Stimulated activated CD8-positive, alpha-beta memory T cell treated with anti-CD3 and anti-CD28 coated beads, Interleukin-7, amount 100 ng/mL, for 48 hours (primary cell): ENCODE measurements around the gene FBN3.
"Not testable (repeated sequence)": the region's sequence is repeated elsewhere in the genome, so short reads cannot be mapped to it uniquely, and the experiment has no call there.

Experiments used
- DNase-seq, 2 donors: peaks; one replicate each; pipeline ENCODE4 v3.0.0-alpha.2; 2020; ENCODE audit warnings: low read depth in 1 of 2; ENCODE audit errors: extremely low read depth in 1 of 2

Gene FBN3

DNA sequence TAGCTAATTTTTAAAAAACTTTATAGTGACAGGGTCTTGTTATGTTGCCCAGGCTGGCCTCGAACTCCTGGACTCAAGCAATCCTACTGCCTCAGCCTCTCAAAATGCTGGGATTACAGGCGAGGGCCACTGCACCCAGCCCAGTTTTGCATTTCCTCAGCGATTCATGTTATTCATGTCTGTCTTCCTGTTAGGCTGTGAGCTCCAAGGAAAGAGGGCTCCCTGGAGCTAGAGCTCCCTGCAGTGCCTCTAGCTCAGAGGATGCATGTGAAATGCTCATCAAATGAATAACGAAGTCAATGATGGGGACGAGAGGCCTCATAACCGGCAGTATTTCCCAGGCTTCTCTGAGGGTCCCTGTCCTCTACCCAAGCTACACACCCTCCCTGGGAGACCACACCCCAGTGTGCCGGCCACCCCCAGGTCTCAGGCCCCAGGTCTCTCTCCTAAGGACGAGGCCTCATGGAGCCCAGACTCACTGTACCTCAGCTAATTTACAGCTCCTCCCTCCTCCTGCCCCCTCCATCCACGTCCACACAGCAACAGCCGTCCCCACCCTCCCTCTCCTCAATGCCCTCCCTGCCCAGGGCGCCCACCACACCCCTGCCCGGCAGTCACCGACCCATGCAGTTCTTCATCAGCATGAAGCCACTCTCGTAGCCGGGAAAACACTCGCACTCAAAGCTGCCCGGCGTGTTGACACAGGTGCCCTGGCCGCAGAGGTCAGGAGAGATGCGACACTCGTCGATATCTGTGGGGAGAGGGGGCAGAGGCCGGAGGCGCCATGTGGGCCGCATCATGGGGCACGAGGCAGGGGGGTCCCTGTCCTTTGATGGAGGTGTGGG is 28.5 kb downstream of the FBN3 start:
- DNase-seq = no peak

DNA sequence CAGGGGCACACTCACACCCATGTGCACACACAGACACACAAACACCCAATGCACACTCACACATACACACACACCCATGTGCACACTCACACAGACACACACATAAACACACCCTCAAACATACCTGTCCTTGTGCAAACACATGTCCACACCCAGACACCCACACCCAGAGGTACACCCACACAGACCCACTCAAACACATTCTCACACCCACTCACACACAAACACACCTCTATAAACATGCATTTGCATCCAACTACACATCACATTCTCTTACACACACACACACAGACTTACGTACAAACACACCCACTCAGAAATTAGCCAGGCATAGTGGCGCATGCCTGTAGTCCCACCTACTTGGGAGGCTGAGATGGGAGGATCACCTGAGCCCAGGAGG is 31.4 kb downstream of the FBN3 start:
- DNase-seq = no peak

GRCh38 chr19:8116437-8117293 is 32.7 kb downstream of the FBN3 start:
- no peak for DNase-seq

- no peak for DNase-seq
Observed at GRCh38 chr19:8115805-8116396, 33.5 kb downstream of the FBN3 start.

- no peak for DNase-seq
Observed at GRCh38 chr19:8113017-8113416, 36.4 kb downstream of the FBN3 start.

DNA sequence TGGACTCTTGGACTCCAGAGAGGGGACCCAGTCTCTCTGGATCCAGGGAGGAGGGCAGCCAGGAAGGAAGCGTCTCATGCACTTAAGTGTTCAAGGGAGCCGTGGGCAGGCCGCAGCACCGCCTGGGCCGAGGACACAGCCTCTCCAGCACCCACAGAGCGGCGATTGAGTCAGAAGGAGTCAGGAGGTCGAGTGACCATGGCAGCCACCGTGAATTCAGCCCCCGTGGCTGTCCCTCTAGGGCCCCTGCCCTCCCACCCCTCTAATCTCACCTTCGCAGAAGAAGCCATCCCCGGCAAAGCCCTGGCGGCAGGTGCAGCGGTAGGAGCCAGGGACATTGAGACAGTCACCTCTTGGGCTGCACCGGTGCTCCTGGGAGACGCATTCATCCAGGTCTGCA is 38.0 kb downstream of the FBN3 start:
- no peak for DNase-seq

DNA sequence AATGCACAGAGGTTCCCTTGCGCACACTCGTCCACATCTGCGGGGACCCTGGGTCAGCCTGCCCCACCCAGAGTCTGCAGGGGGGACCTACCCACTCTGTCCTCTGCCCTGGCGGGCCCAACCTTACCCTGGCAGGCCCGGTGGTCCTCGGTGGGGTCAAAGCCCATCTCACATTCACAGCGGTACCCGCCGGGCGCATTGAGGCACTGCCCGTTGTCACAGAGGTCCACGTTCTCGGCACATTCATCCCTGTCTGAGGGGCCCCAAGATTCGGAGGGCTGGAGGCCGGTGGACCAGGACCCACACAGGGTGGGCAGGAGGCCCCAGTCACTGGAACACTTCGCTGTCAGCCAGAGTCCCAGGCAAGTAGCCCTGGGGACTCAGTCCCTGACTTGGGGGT is 38.5 kb downstream of the FBN3 start:
- no peak for DNase-seq

GRCh38 chr19:8109890-8110662 is 39.3 kb downstream of the FBN3 start:
- no peak for DNase-seq

DNA sequence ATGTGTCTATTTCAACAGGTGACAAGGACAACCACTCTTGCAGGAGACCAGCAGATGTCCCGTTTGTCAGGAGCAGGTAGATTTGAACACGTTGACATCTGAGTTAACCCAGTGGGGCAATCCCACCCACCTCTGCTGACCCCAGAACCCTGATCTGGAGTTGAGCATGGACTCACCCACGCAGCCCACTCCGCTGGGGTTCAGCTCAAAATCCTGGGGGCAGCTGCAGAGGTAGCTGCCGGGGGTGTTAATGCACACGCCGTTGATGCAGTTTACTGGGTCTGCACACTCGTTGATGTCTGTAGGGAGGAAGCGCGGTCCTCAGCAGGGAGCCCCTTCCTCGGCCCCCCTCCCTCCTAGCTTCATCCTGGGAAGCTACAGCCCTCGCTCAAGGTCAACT is 39.9 kb downstream of the FBN3 start:
- DNase-seq = no peak

GRCh38 chr19:8108560-8109445 is 40.6 kb downstream of the FBN3 start:
- no peak for DNase-seq

- no peak for DNase-seq
Observed at GRCh38 chr19:8107301-8107903, 42.0 kb downstream of the FBN3 start.

DNA sequence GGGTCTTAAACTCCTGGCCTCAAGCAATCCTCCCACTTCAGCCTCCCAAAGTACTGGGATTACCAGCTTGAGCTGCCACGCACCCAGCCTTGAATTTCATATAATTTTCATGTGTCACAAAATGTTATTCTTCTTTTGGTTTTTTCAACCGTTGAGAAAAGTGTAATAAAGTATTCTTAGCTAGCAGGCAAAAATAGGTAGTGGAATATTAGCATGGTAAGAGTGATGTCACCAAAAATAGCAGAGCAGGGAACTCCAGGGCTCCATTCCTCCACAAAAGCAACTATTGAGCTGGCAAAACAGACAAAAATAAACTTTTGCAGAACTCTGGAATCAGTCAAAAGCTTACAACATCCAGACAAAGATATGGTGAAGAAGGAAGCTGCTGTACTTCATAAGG is 43.9 kb downstream of the FBN3 start:
- no peak for DNase-seq

DNA sequence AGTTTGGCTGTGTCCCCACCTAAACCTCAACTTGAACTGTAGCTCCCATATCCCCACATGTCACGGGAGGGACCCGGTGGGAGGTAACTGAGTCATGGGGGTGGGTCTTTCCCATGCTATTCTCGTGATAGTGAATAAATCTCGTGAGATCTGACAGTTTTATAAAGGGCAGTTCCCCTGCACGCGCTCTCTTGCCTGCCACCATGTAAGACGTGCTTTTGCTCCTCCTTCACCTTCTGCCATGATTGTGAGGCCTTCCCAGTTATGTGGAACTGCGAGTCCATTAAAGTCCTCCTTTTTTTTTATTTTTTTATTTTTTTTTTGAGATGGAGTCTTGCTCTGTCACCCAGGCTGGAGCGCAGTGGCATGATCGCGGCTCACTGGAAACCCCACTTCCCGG is 47.5 kb downstream of the FBN3 start:
- not testable (repeated sequence) for DNase-seq

- DNase-seq = no peak
Observed at GRCh38 chr19:8101311-8101710, 48.1 kb downstream of the FBN3 start.

GRCh38 chr19:8097681-8098567 is 51.5 kb downstream of the FBN3 start:
- no peak for DNase-seq

GRCh38 chr19:8097198-8097597 is 52.2 kb downstream of the FBN3 start:
- no peak for DNase-seq

GRCh38 chr19:8096071-8096470 is 53.3 kb downstream of the FBN3 start:
- DNase-seq = no peak

- no peak for DNase-seq
Observed at GRCh38 chr19:8095354-8095886, 54.0 kb downstream of the FBN3 start.
